ENCODE results near the gene EVL. TPM values are rescaled to one million over a fixed set of nuclear protein-coding genes. Genes with fewer than 3 reads are reported as not detected.

EVL gene
- total and polyA plus RNA-seq, 3 donors from 2014 or later = 87.4 to 96.8 (median 91.7) TPM

GRCh38 chr14:100054316-100055075 is 10.7 kb upstream of the EVL start:
- no peak overlapping the region for H3K4me3 ChIP-seq
- intact Hi-C loops (cut with DNase I; ENCODE audit: low total_unique reads) = no loop called here
- no peaks in the 10 kb centered on the region for H3K9me3 ChIP-seq
- 92 to 94% methylated on average over 12 to 13 of the region's 13 CpGs for WGBS, 2 donors
- no peaks in the 10 kb centered on the region for H3K4me1 ChIP-seq
- no peaks in the 10 kb centered on the region for H3K27me3 ChIP-seq
- no peak for DNase-seq
- no peaks in the 10 kb centered on the region for H3K36me3 ChIP-seq (ENCODE audit: low read depth, missing control alignments)
- no peak overlapping the region for H3K27ac ChIP-seq
- TF ChIP-seq CTCF (IDR thresholded peaks at IDR 0.05) = no peak
- TF ChIP-seq POLR2A (IDR thresholded peaks at IDR 0.05) = no peak

GRCh38 chr14:100056431-100056830 is 8.8 kb upstream of the EVL start:
- TF ChIP-seq CTCF (IDR thresholded peaks at IDR 0.05) (no peak), POLR2A (IDR thresholded peaks at IDR 0.05) (no peak)
- WGBS, 2 donors = 80 to 89% methylated on average over 3 of the region's 3 CpGs

GRCh38 chr14:100056964-100057795 is 8.0 kb upstream of the EVL start:
- TF ChIP-seq POLR2A (IDR thresholded peaks at IDR 0.05) (no peak), CTCF (IDR thresholded peaks at IDR 0.05) (no peak)
- DNase-seq = no peak
- no peak overlapping the region for H3K27ac ChIP-seq
- no peak overlapping the region for H3K4me3 ChIP-seq
- WGBS, 2 donors = 82 to 87% methylated on average over 4 of the region's 4 CpGs
- no peaks in the 10 kb centered on the region for H3K9me3 ChIP-seq
- no peaks in the 10 kb centered on the region for H3K27me3 ChIP-seq
- intact Hi-C loops (cut with DNase I; ENCODE audit: low total_unique reads) = no loop called here
- no peaks in the 10 kb centered on the region for H3K36me3 ChIP-seq (ENCODE audit: low read depth, missing control alignments)
- H3K4me1 ChIP-seq = no peaks in the 10 kb centered on the region

More at GRCh38 chr14:100056431-100056830, 8.8 kb upstream of the EVL start:
- H3K9me3 ChIP-seq = no peaks in the 10 kb centered on the region
- H3K27me3 ChIP-seq = no peaks in the 10 kb centered on the region
- intact Hi-C loops (cut with DNase I; ENCODE audit: low total_unique reads) = no loop called here
- no peak for DNase-seq
- H3K36me3 ChIP-seq (ENCODE audit: low read depth, missing control alignments) = no peaks in the 10 kb centered on the region
- H3K27ac ChIP-seq = no peak overlapping the region
- H3K4me1 ChIP-seq = no peaks in the 10 kb centered on the region
- H3K4me3 ChIP-seq = no peak overlapping the region

- no peak overlapping the region for H3K4me3 ChIP-seq
- H3K27ac ChIP-seq = no peak overlapping the region
- H3K36me3 ChIP-seq (ENCODE audit: low read depth, missing control alignments) = no peaks in the 10 kb centered on the region
- TF ChIP-seq POLR2A (IDR thresholded peaks at IDR 0.05) (no peak), CTCF (IDR thresholded peaks at IDR 0.05) (no peak)
- 87 to 89% methylated on average over 4 of the region's 4 CpGs for WGBS, 2 donors
- H3K27me3 ChIP-seq = no peaks in the 10 kb centered on the region
- no peaks in the 10 kb centered on the region for H3K9me3 ChIP-seq
- DNase-seq = no peak
- intact Hi-C loops (cut with DNase I; ENCODE audit: low total_unique reads) = no loop called here
- H3K4me1 ChIP-seq = no peaks in the 10 kb centered on the region
These were observed 6.3 kb upstream of the EVL start for GRCh38 chr14:100058777-100059437.

All from testis (tissue), 3 donors.